Activated CD4-positive, alpha-beta T cell treated with anti-CD3 and anti-CD28 coated beads for 48 hours (primary cell): ENCODE measurements around the gene ZNF774.
"Not testable (repeated sequence)": the region's sequence is repeated elsewhere in the genome, so short reads cannot be mapped to it uniquely, and the experiment has no call there.

Experiments
- DNase-seq: peaks from one replicate; pipeline ENCODE4 v3.0.0-alpha.2; 2020

ZNF774 gene

GRCh38 chr15:90347431-90348065 is 4.5 kb upstream of the ZNF774 start:
- not testable (repeated sequence) for DNase-seq

GRCh38 chr15:90348456-90348855 is 3.6 kb upstream of the ZNF774 start:
- DNase-seq = no peak

GRCh38 chr15:90349072-90349471 is 3.0 kb upstream of the ZNF774 start:
- no peak for DNase-seq

- no peak for DNase-seq
These were observed 2.3 kb upstream of the ZNF774 start for GRCh38 chr15:90349821-90350220.

GRCh38 chr15:90351479-90352106 is 491 bp upstream of the ZNF774 start:
- no peak for DNase-seq

- DNase-seq = no peak
These were observed 2.9 kb downstream of the ZNF774 start for GRCh38 chr15:90354986-90355385.

GRCh38 chr15:90358124-90359033 is 6.3 kb downstream of the ZNF774 start:
- DNase-seq = peak; percentile 33

GRCh38 chr15:90360746-90361145 is 8.7 kb downstream of the ZNF774 start:
- no peak for DNase-seq

- no peak for DNase-seq
These were observed 10.8 kb downstream of the ZNF774 start for GRCh38 chr15:90362936-90363212.

- no peak for DNase-seq
These were observed 12.2 kb downstream of the ZNF774 start for GRCh38 chr15:90364251-90364650.

- no peak for DNase-seq
These were observed 13.5 kb downstream of the ZNF774 start for GRCh38 chr15:90365414-90366055.

- DNase-seq = no peak
These were observed 15.5 kb downstream of the ZNF774 start for GRCh38 chr15:90367576-90367975.

GRCh38 chr15:90375071-90375470 is 23.0 kb downstream of the ZNF774 start:
- no peak for DNase-seq

- peak; percentile 58 for DNase-seq
These were observed 24.7 kb downstream of the ZNF774 start for GRCh38 chr15:90376789-90377188.

GRCh38 chr15:90379263-90379662 is 27.2 kb downstream of the ZNF774 start:
- DNase-seq = no peak

GRCh38 chr15:90381515-90381914 is 29.4 kb downstream of the ZNF774 start:
- no peak for DNase-seq

GRCh38 chr15:90382320-90382719 is 30.2 kb downstream of the ZNF774 start:
- DNase-seq = no peak

- no peak for DNase-seq
These were observed 34.1 kb downstream of the ZNF774 start for GRCh38 chr15:90386221-90386620.

GRCh38 chr15:90387534-90388461 is 35.7 kb downstream of the ZNF774 start, which contains the start of gene IQGAP1:
Gene IQGAP1 (plus strand): TSS chr15:90388242. CDS start chr15:90388342, 100 bp downstream.
- DNase-seq = peak; percentile 99

- DNase-seq = peak; percentile 69
These were observed 36.6 kb downstream of the ZNF774 start for GRCh38 chr15:90388462-90389380.

- DNase-seq = no peak
These were observed 37.4 kb downstream of the ZNF774 start for GRCh38 chr15:90389513-90389912.
